Ammon's horn (tissue), 1 donor: ENCODE results near the gene PRDM9.
"Not testable (repeated sequence)": the region's sequence is repeated elsewhere in the genome, so short reads cannot be mapped to it uniquely, and the experiment has no call there.

ENCODE experiments used
- DNase-seq: peaks from one replicate; pipeline ENCODE4 v3.0.0-alpha.2; 2016; ENCODE audit warnings: low spot score

Gene PRDM9

GRCh38 chr5:23527216-23527920, 20.0 kb downstream of the PRDM9 start:
- not testable (repeated sequence) for DNase-seq

GRCh38 chr5:23528677-23529076, 21.3 kb downstream of the PRDM9 start:
- no peak for DNase-seq

GRCh38 chr5:23530571-23530970, 23.2 kb downstream of the PRDM9 start:
- no peak for DNase-seq

GRCh38 chr5:23571059-23571458, 63.6 kb downstream of the PRDM9 start:
- DNase-seq, result no peak
